Breast epithelium (tissue), 4 donors: ENCODE data around the gene LPAR2. TPM values are rescaled to one million over a fixed set of nuclear protein-coding genes. Genes with fewer than 3 reads are reported as not detected.

Experiments used
- DNase-seq, 2 donors: peaks; one replicate each; pipeline ENCODE4 v3.0.0-alpha.2; 2019; ENCODE audit warnings: low spot score in 2 of 2
- H3K27ac ChIP-seq, 2 donors: fragments of 200-600 bp; sonication (generic) in 1 of 2; one replicate each; pipeline ENCODE4 v1.5.1; 2016 to 2019; ENCODE audit warnings: mild to moderate bottlenecking in 1 of 2
- H3K27me3 ChIP-seq, 2 donors: fragments of 200-600 bp; sonication (generic) in 1 of 2; one replicate each; pipeline versions ENCODE4 v1.5.1 to v1.6.0; 2017 to 2019; ENCODE audit warnings: control low read depth in 1 of 2, mild to moderate bottlenecking in 1 of 2
- H3K36me3 ChIP-seq: fragments of 200-600 bp; one replicate; pipeline ENCODE4 v1.5.1; 2019
- H3K4me1 ChIP-seq, 2 donors: fragments of 200-600 bp; sonication (generic); one replicate each; pipeline ENCODE4 v1.5.1; 2016 to 2019; ENCODE audit warnings: control low read depth in 1 of 2
- H3K4me3 ChIP-seq, 3 donors: fragments of 200-600 bp; sonication (generic); 1 replicate in 2 of 3; 2 replicates in 1 of 3; pipeline ENCODE4 v1.5.1; 2016 to 2019; ENCODE audit warnings: mild to moderate bottlenecking in 3 of 3, moderate library complexity in 2 of 3
- H3K9me3 ChIP-seq, 2 donors: fragments of 200-600 bp; sonication (generic) in 1 of 2; one replicate each; pipeline ENCODE4 v1.5.1; 2016 to 2019; ENCODE audit warnings: control low read depth in 1 of 2
- CTCF ChIP-seq, 3 donors: fragments of 450-650 bp; IDR thresholded peaks; one replicate each; pipeline ENCODE4 v1.5.1; 2016 to 2017; ENCODE audit warnings: antibody characterized with exemption in 3 of 3, mild to moderate bottlenecking in 3 of 3, moderate library complexity in 3 of 3
- POLR2A ChIP-seq: fragments of 450-650 bp; IDR thresholded peaks from one replicate; pipeline ENCODE4 v1.6.1; 2016; ENCODE audit warnings: antibody characterized with exemption, mild to moderate bottlenecking, moderate library complexity
- POLR2AphosphoS5 ChIP-seq, 3 donors: sonication (generic); formaldehyde crosslinking; IDR thresholded peaks; one replicate each; pipeline ENCODE4 v1.6.1; 2017; ENCODE audit warnings: antibody characterized with exemption in 3 of 3
- intact Hi-C: fragments of 100-400 bp; cut with DNase I; formaldehyde crosslinking; loops from one replicate; pipeline ENCODE4 v1.15.1; 2023; ENCODE audit warnings: low total_unique reads
- total RNA-seq, 3 donors: library from RNA; depleted of rRNA; stranded (reverse); fragments of >200 nt; gene quantifications; one replicate each; pipeline ENCODE4 v1.1.0, GENCODE V29; 2016

Gene LPAR2
- total RNA-seq, 3 donors from 2014 or later = 3.2 to 17.1 (median 16.4) TPM

- Histone ChIP-seq H3K4me1 (no peaks in the 10 kb centered on the region), H3K4me3 (peak overlapping the region; percentile 68 to 85 (median 78)), H3K27me3 (no peaks in the 10 kb centered on the region), H3K36me3 (peaks cover 10% of the 10 kb centered on the region), H3K9me3 (no peaks in the 10 kb centered on the region), H3K27ac (peak overlapping the region; percentile 63 to 80)
- no peak for TF ChIP-seq POLR2A
- TF ChIP-seq CTCF (IDR thresholded peaks at IDR 0.05) = no peak
- no peak for TF ChIP-seq POLR2AphosphoS5 (IDR thresholded peaks at IDR 0.05)
- intact Hi-C loops = no loop called here
- no peak for DNase-seq
Measured at GRCh38 chr19:19642506-19643157, 14.6 kb upstream of the LPAR2 start.

GRCh38 chr19:19637523-19638251 is 9.7 kb upstream of the LPAR2 start:
- H3K27me3 ChIP-seq = no peaks in the 10 kb centered on the region
- H3K27ac ChIP-seq = no peak overlapping the region
- no peaks in the 10 kb centered on the region for H3K36me3 ChIP-seq
- intact Hi-C loops = no loop called here
- H3K9me3 ChIP-seq = no peaks in the 10 kb centered on the region
- H3K4me1 ChIP-seq = no peaks in the 10 kb centered on the region
- DNase-seq = no peak
- TF ChIP-seq CTCF (IDR thresholded peaks at IDR 0.05) (no peak), POLR2AphosphoS5 (IDR thresholded peaks at IDR 0.05) (no peak), POLR2A (no peak)
- no peak overlapping the region for H3K4me3 ChIP-seq

GRCh38 chr19:19637186-19637522 is 9.1 kb upstream of the LPAR2 start:
- TF ChIP-seq CTCF (IDR thresholded peaks at IDR 0.05) (no peak), POLR2A (no peak), POLR2AphosphoS5 (IDR thresholded peaks at IDR 0.05) (no peak)
- Histone ChIP-seq H3K36me3 (no peaks in the 10 kb centered on the region), H3K27me3 (no peaks in the 10 kb centered on the region), H3K27ac (no peak overlapping the region), H3K4me3 (no peak overlapping the region), H3K9me3 (no peaks in the 10 kb centered on the region), H3K4me1 (no peaks in the 10 kb centered on the region)
- intact Hi-C loops = no loop called here
- no peak for DNase-seq

- no peak for TF ChIP-seq CTCF (IDR thresholded peaks at IDR 0.05)
- no peak for TF ChIP-seq POLR2AphosphoS5 (IDR thresholded peaks at IDR 0.05)
- no peak for TF ChIP-seq POLR2A
- H3K4me3 ChIP-seq = no peak overlapping the region
- no peaks in the 10 kb centered on the region for H3K4me1 ChIP-seq
- no peaks in the 10 kb centered on the region for H3K36me3 ChIP-seq
- H3K27me3 ChIP-seq = no peaks in the 10 kb centered on the region
- no peak overlapping the region for H3K27ac ChIP-seq
- DNase-seq = no peak
- no peaks in the 10 kb centered on the region for H3K9me3 ChIP-seq
- intact Hi-C loops = no loop called here
Measured at GRCh38 chr19:19636573-19637185, 8.7 kb upstream of the LPAR2 start.

- DNase-seq = no peak
- Histone ChIP-seq H3K27me3 (no peaks in the 10 kb centered on the region), H3K4me3 (no peak overlapping the region), H3K4me1 (no peaks in the 10 kb centered on the region), H3K27ac (no peak overlapping the region), H3K36me3 (no peaks in the 10 kb centered on the region), H3K9me3 (no peaks in the 10 kb centered on the region)
- TF ChIP-seq POLR2AphosphoS5 (IDR thresholded peaks at IDR 0.05) (no peak), CTCF (IDR thresholded peaks at IDR 0.05) (no peak), POLR2A (no peak)
- intact Hi-C loops = no loop called here
Measured at GRCh38 chr19:19635313-19635702, 7.3 kb upstream of the LPAR2 start.
